GM23248 (cell line): ENCODE results near the gene ERLEC1.

Experiments
- EZH2 ChIP-seq: fragments of 200-600 bp; sonication (generic); IDR thresholded peaks from 2 replicates; pipeline ENCODE4 v1.6.1; 2018; ENCODE audit warnings: antibody characterized with exemption, mild to moderate bottlenecking; ENCODE audit not compliant: insufficient read depth, poor library complexity, severe bottlenecking
- EZH2phosphoT487 ChIP-seq: fragments of 200-600 bp; sonication (generic); IDR thresholded peaks from 2 replicates; pipeline ENCODE4 v1.6.1; 2018; ENCODE audit warnings: antibody characterized with exemption, moderate library complexity, mild to moderate bottlenecking, low read depth; ENCODE audit not compliant: insufficient read depth

GRCh38 chr2:53840580-53840979, 53.7 kb downstream of the ERLEC1 start:
- TF ChIP-seq EZH2 = no peak
- no peak for TF ChIP-seq EZH2phosphoT487
